ENCODE measurements around the gene VAPA.
A peak's percentile ranks its signal among the peaks of the same experiment; 100 is the strongest.

VAPA gene

GRCh38 chr18:9918016-9918680 is 4.3 kb downstream of the VAPA start:
- Histone ChIP-seq H3K9ac (ENCODE audit: low read depth, low read length) (no peak overlapping the region), H3K9me3 (ENCODE audit: control insufficient read depth, insufficient read depth, low read length) (no peaks in the 10 kb centered on the region), H3K36me3 (ENCODE audit: control insufficient read depth, insufficient read depth, low read length) (no peaks in the 10 kb centered on the region), H3K4me3 (ENCODE audit: low read depth, low read length) (peak overlapping the region; percentile 14), H3K4me1 (ENCODE audit: control insufficient read depth, insufficient read depth, low read length) (peaks cover 32% of the 10 kb centered on the region), H3K27me3 (ENCODE audit: control insufficient read depth, insufficient read depth, low read length) (no peaks in the 10 kb centered on the region)

- Histone ChIP-seq H3K27me3 (ENCODE audit: control insufficient read depth, insufficient read depth, low read length) (no peaks in the 10 kb centered on the region), H3K4me1 (ENCODE audit: control insufficient read depth, insufficient read depth, low read length) (peaks cover 37% of the 10 kb centered on the region), H3K9ac (ENCODE audit: low read depth, low read length) (no peak overlapping the region), H3K9me3 (ENCODE audit: control insufficient read depth, insufficient read depth, low read length) (no peaks in the 10 kb centered on the region), H3K4me3 (ENCODE audit: low read depth, low read length) (no peak overlapping the region), H3K36me3 (ENCODE audit: control insufficient read depth, insufficient read depth, low read length) (no peaks in the 10 kb centered on the region)
Observed at GRCh38 chr18:9919564-9920232, 5.9 kb downstream of the VAPA start.

DNA sequence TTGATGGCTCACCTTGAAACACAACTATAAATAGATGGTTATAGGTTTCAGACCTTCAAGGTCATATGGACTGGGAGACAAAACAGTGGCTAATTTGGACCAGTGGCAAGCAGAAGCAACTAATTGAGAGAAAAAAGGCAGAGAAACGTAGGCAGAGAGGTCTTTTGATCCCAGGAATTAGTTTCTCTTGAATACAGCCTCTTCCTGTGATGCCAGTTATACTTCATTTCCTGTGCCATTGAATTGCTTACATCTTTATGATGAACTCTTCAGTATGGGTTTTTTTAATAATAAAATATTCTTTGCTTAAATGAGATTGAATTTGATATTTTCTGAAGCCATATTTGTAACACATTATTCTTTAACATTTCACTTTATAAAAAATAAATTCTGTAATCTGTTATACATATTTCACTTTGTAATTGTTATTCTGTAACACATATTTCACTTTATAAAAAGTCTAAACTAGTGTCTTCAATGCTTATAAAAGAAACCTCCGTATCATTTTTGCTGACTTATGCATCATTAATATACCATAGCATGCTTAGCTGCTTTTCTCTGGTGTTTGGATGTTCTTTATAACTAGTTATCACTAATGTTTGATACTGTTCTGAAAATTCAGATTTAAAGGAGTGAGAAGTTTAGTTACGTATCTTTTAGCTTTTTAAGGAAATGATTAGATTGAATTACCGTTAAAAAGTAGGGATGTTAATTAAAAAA is 8.9 kb downstream of the VAPA start:
- Histone ChIP-seq H3K4me3 (ENCODE audit: low read depth, low read length) (no peak overlapping the region), H3K9me3 (ENCODE audit: control insufficient read depth, insufficient read depth, low read length) (no peaks in the 10 kb centered on the region), H3K27me3 (ENCODE audit: control insufficient read depth, insufficient read depth, low read length) (no peaks in the 10 kb centered on the region), H3K9ac (ENCODE audit: low read depth, low read length) (no peak overlapping the region), H3K4me1 (ENCODE audit: control insufficient read depth, insufficient read depth, low read length) (peaks cover 26% of the 10 kb centered on the region), H3K36me3 (ENCODE audit: control insufficient read depth, insufficient read depth, low read length) (no peaks in the 10 kb centered on the region)

- Histone ChIP-seq H3K27me3 (ENCODE audit: control insufficient read depth, insufficient read depth, low read length) (no peaks in the 10 kb centered on the region), H3K4me3 (ENCODE audit: low read depth, low read length) (no peak overlapping the region), H3K9me3 (ENCODE audit: control insufficient read depth, insufficient read depth, low read length) (no peaks in the 10 kb centered on the region), H3K9ac (ENCODE audit: low read depth, low read length) (no peak overlapping the region), H3K36me3 (ENCODE audit: control insufficient read depth, insufficient read depth, low read length) (no peaks in the 10 kb centered on the region), H3K4me1 (ENCODE audit: control insufficient read depth, insufficient read depth, low read length) (peaks cover 24% of the 10 kb centered on the region)
Observed at GRCh38 chr18:9924371-9924943, 10.6 kb downstream of the VAPA start.

GRCh38 chr18:9925369-9925768 is 11.6 kb downstream of the VAPA start:
- Histone ChIP-seq H3K4me3 (ENCODE audit: low read depth, low read length) (no peak overlapping the region), H3K9me3 (ENCODE audit: control insufficient read depth, insufficient read depth, low read length) (no peaks in the 10 kb centered on the region), H3K4me1 (ENCODE audit: control insufficient read depth, insufficient read depth, low read length) (peaks cover 23% of the 10 kb centered on the region)

GRCh38 chr18:9925795-9926194 is 12.0 kb downstream of the VAPA start:
- Histone ChIP-seq H3K27me3 (ENCODE audit: control insufficient read depth, insufficient read depth, low read length) (no peaks in the 10 kb centered on the region), H3K36me3 (ENCODE audit: control insufficient read depth, insufficient read depth, low read length) (no peaks in the 10 kb centered on the region), H3K4me1 (ENCODE audit: control insufficient read depth, insufficient read depth, low read length) (peaks cover 21% of the 10 kb centered on the region), H3K4me3 (ENCODE audit: low read depth, low read length) (no peak overlapping the region), H3K9ac (ENCODE audit: low read depth, low read length) (no peak overlapping the region), H3K9me3 (ENCODE audit: control insufficient read depth, insufficient read depth, low read length) (no peaks in the 10 kb centered on the region)

More at GRCh38 chr18:9925369-9925768, 11.6 kb downstream of the VAPA start:
- no peak overlapping the region for H3K9ac ChIP-seq (ENCODE audit: low read depth, low read length)
- no peaks in the 10 kb centered on the region for H3K36me3 ChIP-seq (ENCODE audit: control insufficient read depth, insufficient read depth, low read length)
- no peaks in the 10 kb centered on the region for H3K27me3 ChIP-seq (ENCODE audit: control insufficient read depth, insufficient read depth, low read length)

GRCh38 chr18:9926223-9926894 is 12.5 kb downstream of the VAPA start:
- Histone ChIP-seq H3K9ac (ENCODE audit: low read depth, low read length) (no peak overlapping the region), H3K27me3 (ENCODE audit: control insufficient read depth, insufficient read depth, low read length) (no peaks in the 10 kb centered on the region), H3K36me3 (ENCODE audit: control insufficient read depth, insufficient read depth, low read length) (no peaks in the 10 kb centered on the region), H3K9me3 (ENCODE audit: control insufficient read depth, insufficient read depth, low read length) (no peaks in the 10 kb centered on the region), H3K4me1 (ENCODE audit: control insufficient read depth, insufficient read depth, low read length) (peaks cover 21% of the 10 kb centered on the region), H3K4me3 (ENCODE audit: low read depth, low read length) (no peak overlapping the region)

DNA sequence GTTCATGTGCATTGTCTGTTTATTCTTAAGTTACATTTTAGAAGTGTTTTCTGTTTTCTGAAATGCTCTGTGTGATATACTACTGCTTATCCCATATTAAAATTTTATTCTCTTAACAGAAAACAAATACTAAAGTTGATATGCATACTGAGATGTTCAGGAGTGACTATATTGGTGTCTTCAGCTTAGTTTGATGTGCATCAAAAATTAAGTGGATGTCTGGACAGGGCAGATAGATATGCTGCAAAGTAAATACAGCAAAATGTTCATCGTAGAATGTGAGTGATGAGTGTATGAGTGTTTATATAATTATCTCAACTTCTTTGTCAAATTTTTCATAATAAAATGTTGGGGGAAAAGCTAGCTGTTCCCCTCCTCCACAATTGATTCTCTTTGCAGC is 13.2 kb downstream of the VAPA start:
- Histone ChIP-seq H3K4me1 (ENCODE audit: control insufficient read depth, insufficient read depth, low read length) (peaks cover 21% of the 10 kb centered on the region), H3K9me3 (ENCODE audit: control insufficient read depth, insufficient read depth, low read length) (no peaks in the 10 kb centered on the region), H3K27me3 (ENCODE audit: control insufficient read depth, insufficient read depth, low read length) (no peaks in the 10 kb centered on the region), H3K9ac (ENCODE audit: low read depth, low read length) (no peak overlapping the region), H3K36me3 (ENCODE audit: control insufficient read depth, insufficient read depth, low read length) (no peaks in the 10 kb centered on the region), H3K4me3 (ENCODE audit: low read depth, low read length) (no peak overlapping the region)

- Histone ChIP-seq H3K36me3 (ENCODE audit: control insufficient read depth, insufficient read depth, low read length) (no peaks in the 10 kb centered on the region), H3K27me3 (ENCODE audit: control insufficient read depth, insufficient read depth, low read length) (no peaks in the 10 kb centered on the region), H3K4me1 (ENCODE audit: control insufficient read depth, insufficient read depth, low read length) (peaks cover 21% of the 10 kb centered on the region), H3K9ac (ENCODE audit: low read depth, low read length) (no peak overlapping the region), H3K9me3 (ENCODE audit: control insufficient read depth, insufficient read depth, low read length) (no peaks in the 10 kb centered on the region), H3K4me3 (ENCODE audit: low read depth, low read length) (no peak overlapping the region)
Observed at GRCh38 chr18:9927392-9928063, 13.7 kb downstream of the VAPA start.

DNA sequence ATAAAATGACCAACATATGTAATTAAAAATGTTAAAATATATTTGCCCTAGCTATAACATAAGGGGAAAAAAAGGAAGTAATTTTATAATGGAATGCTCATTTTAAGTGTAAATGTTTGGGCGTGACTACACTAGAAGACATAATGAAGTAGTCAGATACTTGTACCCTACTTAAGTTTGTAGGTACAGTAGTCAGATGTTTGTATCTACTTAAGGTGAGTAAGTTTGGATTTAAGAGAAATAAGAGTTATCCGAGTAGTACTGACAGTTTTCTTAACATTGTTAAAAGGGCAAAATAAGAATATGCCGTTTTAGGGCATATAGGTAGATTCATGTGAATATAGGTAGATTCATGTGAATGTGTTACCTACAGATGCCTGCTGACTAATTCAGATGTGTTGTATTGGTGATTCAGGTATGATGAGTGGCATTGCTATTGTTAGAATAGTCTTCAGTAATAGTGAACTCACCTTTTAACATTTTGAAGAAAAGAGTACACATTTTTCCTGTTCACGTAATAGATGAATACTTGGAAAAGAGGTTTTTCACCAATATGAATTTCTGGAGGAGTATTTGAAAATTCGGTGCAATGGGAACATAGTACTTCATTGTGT is 14.9 kb downstream of the VAPA start:
- no peaks in the 10 kb centered on the region for H3K9me3 ChIP-seq (ENCODE audit: control insufficient read depth, insufficient read depth, low read length)
- H3K36me3 ChIP-seq (ENCODE audit: control insufficient read depth, insufficient read depth, low read length), result no peaks in the 10 kb centered on the region
- peaks cover 21% of the 10 kb centered on the region for H3K4me1 ChIP-seq (ENCODE audit: control insufficient read depth, insufficient read depth, low read length)

More for the DNA sequence above, 14.9 kb downstream of the VAPA start:
- H3K27me3 ChIP-seq (ENCODE audit: control insufficient read depth, insufficient read depth, low read length), result no peaks in the 10 kb centered on the region
- no peak overlapping the region for H3K4me3 ChIP-seq (ENCODE audit: low read depth, low read length)
- H3K9ac ChIP-seq (ENCODE audit: low read depth, low read length), result no peak overlapping the region
